ENCODE results near the gene WDR36. TPM values are rescaled to one million over a fixed set of nuclear protein-coding genes. Genes with fewer than 3 reads are reported as not detected.

Gene WDR36
- total and polyA plus RNA-seq, 10 of the 15 experiments (the other 5 are each of a cell fraction or from before 2014, with no cell fraction given) = 13.3 to 61.8 (median 47.0) TPM

- no peak for TF ChIP-seq TCF3 (IDR thresholded peaks at IDR 0.05; ENCODE audit: borderline replicate concordance, insufficient read depth, low read depth, low read length)
- TF ChIP-seq MEF2B (IDR thresholded peaks at IDR 0.05; ENCODE audit: partially characterized antibody, poor library complexity, severe bottlenecking) = no peak
- TF ChIP-seq SPI1 (IDR thresholded peaks at IDR 0.05; ENCODE audit: borderline replicate concordance, insufficient read depth, low read depth, low read length) = no peak
- no peak for TF ChIP-seq HSF1 (IDR thresholded peaks at IDR 0.05; ENCODE audit: low read depth, low read length)
- no peak for TF ChIP-seq GATAD2B (conservative IDR thresholded peaks at IDR 0.05; ENCODE audit: low read depth)
- no peak for TF ChIP-seq RFX5 (IDR thresholded peaks at IDR 0.05; ENCODE audit: low read depth, low read length)
- no peak for TF ChIP-seq ZBTB33 (IDR thresholded peaks at IDR 0.05)
- no peak for TF ChIP-seq PRDM15 (CRISPR knock-in tag; IDR thresholded peaks at IDR 0.05)
- TF ChIP-seq STAT3 (IDR thresholded peaks at IDR 0.05; ENCODE audit: low read depth, low read length) = no peak
- TF ChIP-seq CBFB (IDR thresholded peaks at IDR 0.05; ENCODE audit: low read depth) = no peak
- no peak for TF ChIP-seq SMAD5 (IDR thresholded peaks at IDR 0.05; ENCODE audit: low read depth)
- TF ChIP-seq SIX5 (IDR thresholded peaks at IDR 0.05; ENCODE audit: low read depth, low read length, severe bottlenecking) = no peak
- TF ChIP-seq CHD4 (IDR thresholded peaks at IDR 0.05) = no peak
- no peak for TF ChIP-seq YY1 (IDR thresholded peaks at IDR 0.05; ENCODE audit: low read depth, low read length)
- TF ChIP-seq FOXK2 (IDR thresholded peaks at IDR 0.05) = no peak
- in situ Hi-C loops (cut with MboI) (no loop called here), intact Hi-C loops (cut with micrococcal nuclease; ENCODE audit: unreplicated experiment) (no loop called here)
- Histone ChIP-seq H2AFZ (ENCODE audit: control insufficient read depth, low read depth, low read length) (no peak overlapping the region), H3K4me1 (ENCODE audit: control insufficient read depth, insufficient read depth, low read length) (no peaks in the 10 kb centered on the region), H3K9me3 (replicated peaks; ENCODE audit: control insufficient read depth, insufficient read depth, low read length) (no peaks in the 10 kb centered on the region), H3K79me2 (ENCODE audit: control insufficient read depth, insufficient read depth, low read length) (no peaks in the 10 kb centered on the region), H3K27me3 (replicated peaks in 1 of 2; ENCODE audit: control insufficient read depth in 2 of 2, insufficient read depth in 2 of 2, low read length in 1 of 2) (no peaks in the 10 kb centered on the region), H3K27ac (ENCODE audit: control insufficient read depth, insufficient read depth) (no peak overlapping the region), H3K36me3 (ENCODE audit: control insufficient read depth in 2 of 2, insufficient read depth in 2 of 2, low read length in 1 of 2) (no peaks in the 10 kb centered on the region), H3K9ac (ENCODE audit: control insufficient read depth, insufficient read depth, low read length) (no peak overlapping the region), H3K4me2 (ENCODE audit: control insufficient read depth, insufficient read depth) (no peak overlapping the region), H3K4me3 (no peak overlapping the region), H4K20me1 (ENCODE audit: control insufficient read depth, insufficient read depth) (no peaks in the 10 kb centered on the region)
- no TSS peak for BruUV-seq (replicated peaks)
- SMC1A ChIA-PET (ENCODE audit: uncharacterized antibody, unreplicated experiment) = interaction anchor here (0.9 to 2.2 kb wide), 3 partner anchors 8 to 127 kb away, joined by 3 to 10 read pairs (median 3); no protein-coding TSS in a partner anchor
- RAD21 ChIA-PET (ENCODE audit: unreplicated experiment) = interaction anchor here (1.1 kb wide), 1 partner anchor 127 kb away, joined by 4 read pairs; no protein-coding TSS in a partner anchor
- FAIRE-seq (no peak), ATAC-seq (no peak), DNase-seq (ENCODE audit: low read depth, low spot score) (no peak)
- CTCF ChIA-PET = no interaction called here
- POLR2A ChIA-PET = interaction anchor here (0.7 kb wide), 1 partner anchor 415 kb away, joined by 3 read pairs; no protein-coding TSS in a partner anchor
- 1% methylated on average over 2 of the region's 2 CpGs for WGBS (ENCODE audit: insufficient coverage, insufficient replicate concordance, low lambda C conversion rate, missing lambda C conversion rate)
Observed at GRCh38 chr5:111151998-111152397, 59.9 kb downstream of the WDR36 start.

Data from GM12878 (cell line).